GM19463 (cell line): Measurements from ENCODE around the gene FCAMR.

Experiments used
- ATAC-seq: cut with Tn5 transposase; IDR thresholded peaks from one replicate; pipeline ENCODE4 v1.9.1; 2021; ENCODE audit warnings: mild to moderate bottlenecking, moderate library complexity; ENCODE audit not compliant: unreplicated experiment

FCAMR gene

DNA sequence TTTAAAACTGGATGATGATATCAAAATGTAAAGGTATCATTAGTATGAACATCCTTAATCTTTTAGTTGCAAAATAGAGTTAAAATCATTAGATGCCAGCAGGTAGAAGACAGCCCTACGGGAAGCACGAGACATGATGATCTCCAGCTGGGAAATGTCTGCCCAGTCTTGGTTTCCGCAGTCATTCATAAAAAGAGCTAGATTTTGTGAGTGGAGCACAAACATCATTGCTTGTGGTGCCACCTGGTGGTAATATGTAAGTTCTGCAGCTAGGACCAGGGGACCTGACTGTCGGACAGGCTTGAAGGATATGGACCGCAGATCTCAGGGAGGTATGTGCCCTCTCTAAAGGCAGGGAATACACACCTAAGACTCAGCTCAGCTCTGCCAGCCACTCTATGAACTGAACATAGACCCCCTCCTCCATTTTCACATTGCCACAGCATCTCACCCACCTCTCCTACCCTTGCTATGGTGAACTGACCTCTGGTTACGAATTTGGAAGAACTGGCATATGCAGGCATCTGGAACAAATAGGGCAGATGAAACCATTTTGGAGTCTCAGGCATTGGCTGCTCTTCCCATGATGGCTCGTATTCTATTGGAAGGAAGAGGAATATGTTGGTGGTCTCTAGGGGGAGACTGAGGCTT, 57.7 kb downstream of the FCAMR start:
- ATAC-seq = peak; percentile 56

DNA sequence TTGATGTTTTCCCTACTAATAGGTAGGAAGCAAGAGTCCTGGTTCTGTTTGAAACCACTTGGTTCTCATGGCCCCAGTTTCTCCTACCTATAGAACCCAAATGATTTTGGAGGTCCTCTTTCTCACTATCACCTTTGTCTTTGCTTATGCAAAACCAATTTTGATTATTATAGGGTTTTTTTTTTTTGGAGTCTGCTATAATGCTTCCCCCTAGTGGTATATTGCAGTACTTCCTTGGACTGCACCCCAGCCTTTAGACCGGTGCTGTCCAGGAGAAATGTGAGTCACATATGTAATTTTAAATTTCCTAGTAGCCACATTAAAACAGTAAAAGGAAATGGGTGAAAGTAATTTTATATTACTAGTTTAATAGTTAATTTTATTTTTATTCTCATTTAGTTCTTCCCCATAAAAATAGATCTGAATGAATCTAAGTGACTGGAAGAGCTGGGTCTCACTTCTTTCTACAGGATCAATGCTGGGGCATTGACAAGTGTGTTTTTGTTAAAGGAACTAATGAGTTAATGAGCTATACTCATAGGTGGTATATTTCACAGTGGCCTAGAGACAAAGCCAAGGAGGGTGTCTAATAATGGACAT, 59.1 kb downstream of the FCAMR start:
- ATAC-seq = no peak

DNA sequence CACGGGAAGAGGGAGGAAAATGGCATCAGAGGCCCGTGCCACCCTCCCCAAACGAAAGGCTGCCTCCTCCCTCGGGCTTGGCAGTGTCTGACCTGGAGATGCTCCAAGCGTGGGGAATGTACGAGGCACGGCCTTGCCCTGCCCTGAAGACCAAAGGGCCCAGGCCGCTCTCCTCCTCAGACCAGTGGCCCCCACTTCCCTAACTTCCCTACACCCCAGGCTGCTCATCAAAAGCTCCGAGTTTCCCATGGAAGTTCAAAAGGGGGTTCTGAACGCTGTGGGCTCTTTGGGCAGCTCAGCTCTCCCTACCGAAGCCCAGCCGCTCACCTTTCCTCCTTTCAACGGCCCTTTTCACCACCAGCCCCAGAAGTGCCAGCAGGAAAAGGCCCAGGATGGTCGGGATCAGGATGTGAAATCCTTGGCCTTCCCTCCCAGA, 60.4 kb downstream of the FCAMR start:
- ATAC-seq = no peak

DNA sequence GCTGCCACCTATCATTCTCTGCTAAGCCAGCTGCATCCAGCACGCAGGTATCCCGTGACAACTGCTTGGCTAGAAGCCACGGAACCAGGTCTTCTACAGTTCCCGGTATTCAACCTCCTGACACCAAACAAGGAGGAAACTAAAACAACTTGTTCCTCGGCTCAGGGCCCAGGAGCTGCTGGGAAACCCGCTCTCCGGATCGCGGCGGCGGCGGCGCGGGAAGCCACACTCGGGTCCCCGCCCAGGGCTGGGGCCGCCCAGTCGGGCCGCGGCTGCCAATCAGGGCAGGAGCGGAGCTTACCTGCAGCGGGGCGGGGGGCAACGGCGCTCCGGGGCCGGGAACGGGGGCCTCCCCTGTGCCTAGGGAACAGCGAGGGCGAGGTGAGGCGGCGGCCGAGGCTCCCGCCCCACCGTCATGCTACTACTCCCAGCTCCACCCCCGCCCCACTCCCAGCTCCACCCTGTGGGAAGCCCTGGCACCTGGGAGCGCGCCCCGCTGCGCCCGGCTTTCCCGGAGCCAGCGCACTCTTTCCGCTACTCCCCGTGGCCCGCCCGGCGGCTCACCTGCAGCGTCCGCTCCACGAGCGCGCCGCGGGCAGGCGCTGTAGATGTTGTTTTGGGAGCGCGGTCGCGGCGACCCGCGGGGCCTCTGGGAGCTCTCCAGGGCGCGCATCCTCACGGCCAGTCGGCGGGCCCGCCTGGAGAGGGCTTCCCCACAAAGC, 60.9 kb downstream of the FCAMR start:
- no peak for ATAC-seq

DNA sequence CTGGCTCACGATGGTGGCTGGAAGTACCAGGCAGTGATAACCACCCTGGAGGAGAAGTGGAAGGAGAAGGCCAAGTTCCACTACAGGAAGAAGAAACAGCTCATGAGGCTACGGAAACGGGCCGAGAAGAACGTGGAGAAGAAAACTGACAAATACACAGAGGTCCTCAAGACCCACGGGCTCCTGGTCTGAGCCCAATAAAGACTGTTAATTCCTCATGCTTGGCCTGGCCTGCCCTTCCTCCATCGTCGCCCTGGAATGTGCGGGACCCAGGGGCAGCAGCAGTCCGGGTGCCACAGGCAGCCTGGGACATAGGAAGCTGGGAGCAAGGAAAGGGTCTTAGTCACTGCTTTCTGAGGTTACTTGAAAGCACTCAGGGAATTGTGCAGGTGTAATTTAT, 62.2 kb downstream of the FCAMR start:
- no peak for ATAC-seq
